NCI-H2171 treated with DMSO at 0.1 percent for 48 hours (cell line): ENCODE data around the gene HHAT.
"Not testable (repeated sequence)": the region's sequence is repeated elsewhere in the genome, so short reads cannot be mapped to it uniquely, and the experiment has no call there.

Experiments
- DNase-seq: peaks from one replicate; lab custom pipeline; 2025; lab: John Stamatoyannopoulos, UW

Gene HHAT

GRCh38 chr1:210397252-210397651 lies 68.5 kb downstream of the HHAT start:
- no peak for DNase-seq

DNA sequence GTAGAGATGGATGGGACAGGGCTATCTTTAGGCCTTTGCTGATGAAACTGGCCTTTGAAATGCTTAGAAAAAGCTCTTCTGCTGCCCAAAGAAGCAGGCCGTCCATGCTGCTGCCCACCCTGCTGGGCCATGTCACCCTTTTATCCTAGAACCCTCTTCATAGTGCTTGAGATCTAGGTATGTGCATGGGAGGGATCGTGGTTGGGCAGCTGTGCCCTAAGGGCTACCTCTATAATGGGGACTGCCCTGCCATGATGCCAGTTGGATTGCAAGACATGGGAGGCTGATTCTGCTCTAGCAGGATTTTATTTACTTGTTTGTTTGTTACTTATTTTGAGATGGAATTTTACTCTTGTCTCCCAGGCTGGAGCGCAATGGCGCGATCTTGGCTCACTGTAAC lies 69.0 kb downstream of the HHAT start:
- no peak for DNase-seq

GRCh38 chr1:210398466-210398865 lies 69.8 kb downstream of the HHAT start:
- DNase-seq = no peak

- DNase-seq = peak; percentile 72
Measured at GRCh38 chr1:210400043-210400840, 71.5 kb downstream of the HHAT start.

DNA sequence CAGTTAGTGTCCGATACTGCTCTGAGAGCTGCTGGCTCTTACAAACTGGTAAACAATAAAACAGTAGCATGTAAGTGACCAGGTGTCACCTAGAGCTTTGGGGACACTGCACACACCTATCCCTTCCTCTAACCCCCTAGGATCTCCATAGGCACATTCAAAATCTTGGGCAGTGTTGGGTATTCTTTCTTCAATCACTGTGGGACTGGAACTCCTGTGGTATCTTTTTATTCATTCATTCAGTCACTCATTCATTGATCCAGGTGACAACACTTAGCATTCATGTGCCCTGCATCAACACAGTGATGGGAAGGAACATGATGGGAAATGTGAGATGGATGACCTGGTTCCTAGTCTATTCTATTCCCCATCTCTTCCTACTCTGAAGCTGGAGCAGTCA lies 73.9 kb downstream of the HHAT start:
- no peak for DNase-seq

GRCh38 chr1:210405316-210405715 lies 76.6 kb downstream of the HHAT start:
- DNase-seq = no peak

DNA sequence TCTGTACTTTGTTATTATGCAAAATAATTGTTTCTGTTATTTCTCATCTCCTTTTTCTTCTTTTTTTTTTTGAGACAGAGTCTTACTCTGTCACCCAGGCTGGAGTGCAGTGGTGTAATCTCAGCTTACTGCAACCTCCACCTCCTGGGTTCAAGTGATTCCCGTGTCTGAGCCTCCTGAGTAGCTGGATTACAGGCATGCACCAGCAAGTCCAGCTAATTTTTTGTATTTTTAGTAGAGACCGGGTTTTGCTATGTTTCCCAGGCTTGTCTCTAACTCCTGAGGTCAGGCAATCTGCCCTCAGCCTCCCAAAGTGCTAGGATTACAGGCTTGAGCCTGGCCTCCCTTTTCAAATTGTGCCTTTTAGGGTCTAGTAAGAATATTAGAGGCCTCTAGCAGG lies 77.6 kb downstream of the HHAT start:
- not testable (repeated sequence) for DNase-seq

GRCh38 chr1:210407207-210407886 lies 78.6 kb downstream of the HHAT start:
- peak; percentile 81 for DNase-seq

GRCh38 chr1:210407887-210408252 lies 79.2 kb downstream of the HHAT start:
- no peak for DNase-seq

GRCh38 chr1:210412240-210412639 lies 83.5 kb downstream of the HHAT start:
- DNase-seq = no peak

GRCh38 chr1:210413951-210414350 lies 85.2 kb downstream of the HHAT start:
- no peak for DNase-seq

DNA sequence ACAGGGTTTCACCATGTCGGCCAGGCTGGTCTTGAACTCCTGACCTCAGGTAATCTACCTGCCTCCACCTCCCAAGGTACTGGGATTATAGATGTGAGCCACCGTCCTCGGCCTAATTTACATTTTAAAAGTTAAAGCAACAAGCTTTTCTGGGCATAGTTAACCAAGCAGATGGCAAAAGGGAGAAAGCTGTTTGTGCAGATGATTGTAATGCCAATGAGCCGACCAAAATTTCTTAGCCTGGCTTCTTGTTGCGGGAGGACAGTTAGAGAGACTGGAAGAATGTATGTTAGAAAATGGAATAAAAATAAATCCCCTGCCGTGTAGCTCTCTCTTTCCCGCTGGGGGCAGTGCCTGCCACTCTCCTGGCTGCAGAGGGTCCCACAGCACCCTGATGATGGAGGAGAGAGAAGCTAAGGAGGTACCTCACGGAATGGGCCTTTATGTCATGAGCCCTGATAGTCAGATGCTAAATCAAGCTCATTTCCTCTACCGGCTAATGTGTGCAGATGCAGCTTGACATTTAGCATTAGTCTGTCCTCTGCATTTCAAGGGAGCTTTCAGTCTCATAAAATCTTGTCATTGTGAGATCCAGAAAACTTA lies 87.2 kb downstream of the HHAT start:
- no peak for DNase-seq

DNA sequence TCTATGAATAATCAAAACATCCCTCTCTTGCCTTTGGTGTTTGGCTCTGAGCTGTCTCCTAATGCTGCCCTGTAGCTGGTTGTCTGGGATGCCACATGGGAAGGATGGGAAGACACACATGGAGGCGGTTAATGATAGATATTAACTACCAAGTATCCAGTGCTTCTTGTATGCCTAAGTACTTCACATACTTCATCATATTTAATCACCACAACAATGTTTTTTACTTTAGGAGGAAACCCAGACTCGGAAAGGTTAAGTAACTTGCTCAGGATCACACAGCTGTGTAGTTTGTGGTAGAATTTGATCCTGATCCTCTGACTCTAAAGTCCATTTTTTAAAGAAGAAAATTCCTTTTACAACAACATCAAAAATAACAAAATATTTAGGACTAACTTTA lies 88.0 kb downstream of the HHAT start:
- DNase-seq = no peak

GRCh38 chr1:210417881-210418280 lies 89.2 kb downstream of the HHAT start:
- DNase-seq = no peak

GRCh38 chr1:210418863-210419650 lies 90.4 kb downstream of the HHAT start:
- no peak for DNase-seq

DNA sequence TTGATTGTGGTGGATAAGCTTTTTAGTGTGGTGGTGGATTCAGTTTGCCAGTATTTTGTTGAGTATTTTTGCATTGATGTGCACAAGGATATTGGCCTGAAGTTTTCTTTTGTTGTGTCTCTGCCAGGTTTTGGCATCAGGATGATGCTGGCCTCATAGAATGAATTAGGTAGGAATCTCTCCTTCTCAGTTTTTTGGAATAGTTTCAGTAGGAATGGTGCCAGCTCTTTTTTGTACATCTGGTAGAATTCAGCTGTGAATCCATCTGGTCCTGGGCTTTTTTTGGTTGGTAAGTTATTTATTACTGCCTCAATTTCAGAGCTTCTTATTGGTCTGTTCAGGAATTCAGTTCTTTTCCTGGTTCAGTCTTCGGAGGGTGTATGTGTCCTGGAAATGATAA lies 98.0 kb downstream of the HHAT start:
- DNase-seq = peak; percentile 14

DNA sequence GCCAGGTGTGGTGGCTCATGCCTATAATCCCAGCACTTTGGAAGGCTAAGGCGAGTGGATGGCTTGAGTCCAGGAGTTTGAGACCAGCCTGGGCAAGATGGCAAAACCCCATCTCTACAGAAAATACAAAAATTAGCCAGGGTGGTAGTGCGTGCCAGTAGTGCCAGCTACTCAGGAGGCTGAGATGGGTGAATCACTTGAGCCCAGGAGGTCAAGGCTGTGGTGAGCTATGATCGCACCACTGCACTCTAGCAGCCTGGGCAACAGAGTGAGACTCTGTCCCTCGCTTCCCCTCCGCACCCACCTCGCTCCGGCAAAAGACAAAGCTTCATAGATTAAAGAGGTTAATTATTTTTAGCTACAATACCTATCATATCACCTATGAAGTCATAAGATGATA lies 100.0 kb downstream of the HHAT start:
- no peak for DNase-seq

- DNase-seq = no peak
Measured at GRCh38 chr1:210434223-210434622, 105.5 kb downstream of the HHAT start.

GRCh38 chr1:210437111-210437510 lies 108.4 kb downstream of the HHAT start:
- DNase-seq = peak; percentile 58

DNA sequence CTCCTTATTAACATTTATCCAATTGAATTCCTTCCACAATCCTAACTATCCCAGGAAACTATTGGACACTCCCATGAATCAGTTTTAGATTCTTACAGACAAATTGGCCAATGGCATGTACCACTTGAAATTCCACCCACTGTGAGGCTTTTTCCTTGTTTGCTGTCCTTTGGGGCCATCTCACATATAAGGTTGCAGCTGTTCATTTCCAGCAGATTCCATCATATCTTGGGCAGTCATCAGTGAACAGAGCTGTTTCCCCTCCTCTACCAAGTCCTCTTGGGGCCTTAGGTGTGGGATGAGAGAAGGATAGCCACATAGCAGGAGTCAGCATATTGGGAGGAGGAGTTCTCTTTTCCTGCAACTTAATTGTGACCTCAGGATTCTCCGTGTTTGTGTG lies 109.1 kb downstream of the HHAT start:
- no peak for DNase-seq

DNA sequence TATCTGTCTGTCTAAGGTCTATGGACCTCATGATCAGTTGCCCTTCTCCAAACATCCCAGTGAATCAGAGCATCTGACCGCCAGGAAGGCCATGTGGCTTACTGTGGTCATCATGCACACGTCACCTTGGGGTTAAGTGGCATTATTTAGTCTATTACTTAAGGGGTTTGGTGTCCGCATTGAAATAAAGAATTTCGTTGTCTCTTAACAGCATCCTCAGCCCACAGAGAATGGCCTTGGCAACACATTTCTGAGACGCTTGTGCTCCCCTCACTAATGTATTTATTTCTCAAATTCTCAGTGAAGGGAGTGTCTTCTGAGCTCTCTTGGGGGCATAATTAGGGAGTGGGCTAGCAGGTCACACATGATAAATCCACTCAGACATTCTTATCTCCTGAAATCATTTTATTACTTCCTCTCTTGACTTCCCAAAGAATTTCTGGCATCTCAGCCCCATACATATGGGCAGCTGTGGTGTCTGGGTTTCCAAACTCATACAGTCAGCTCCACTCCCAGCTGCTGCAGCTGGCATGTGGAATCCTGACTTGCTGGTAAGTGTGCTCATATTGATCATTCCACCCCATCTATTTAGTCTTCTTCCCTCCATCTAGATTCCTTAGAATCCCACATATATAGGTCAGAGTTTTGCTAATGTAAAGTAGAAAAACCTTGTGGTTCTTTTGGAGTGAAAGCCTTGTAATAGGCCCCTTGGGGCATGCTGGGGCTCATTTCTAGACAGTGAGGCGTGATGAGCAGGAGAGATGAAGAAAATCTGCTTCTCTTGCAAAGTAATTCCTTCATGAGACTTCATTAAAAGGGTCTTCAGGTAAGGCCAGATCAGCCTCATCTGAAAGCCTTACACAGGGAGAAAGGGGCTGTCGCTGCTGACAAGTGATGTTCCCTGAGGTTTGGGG lies 110.5 kb downstream of the HHAT start:
- peak; percentile 17 for DNase-seq
